HG03469 (cell line): ENCODE data around the gene CRELD2.

Experiments used
- ATAC-seq: cut with Tn5 transposase; IDR thresholded peaks from one replicate; pipeline ENCODE4 v1.9.1; 2021; ENCODE audit warnings: mild to moderate bottlenecking, moderate library complexity, moderate number of reproducible peaks; ENCODE audit not compliant: unreplicated experiment

The CRELD2 gene, protein sequence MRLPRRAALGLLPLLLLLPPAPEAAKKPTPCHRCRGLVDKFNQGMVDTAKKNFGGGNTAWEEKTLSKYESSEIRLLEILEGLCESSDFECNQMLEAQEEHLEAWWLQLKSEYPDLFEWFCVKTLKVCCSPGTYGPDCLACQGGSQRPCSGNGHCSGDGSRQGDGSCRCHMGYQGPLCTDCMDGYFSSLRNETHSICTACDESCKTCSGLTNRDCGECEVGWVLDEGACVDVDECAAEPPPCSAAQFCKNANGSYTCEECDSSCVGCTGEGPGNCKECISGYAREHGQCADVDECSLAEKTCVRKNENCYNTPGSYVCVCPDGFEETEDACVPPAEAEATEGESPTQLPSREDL

DNA sequence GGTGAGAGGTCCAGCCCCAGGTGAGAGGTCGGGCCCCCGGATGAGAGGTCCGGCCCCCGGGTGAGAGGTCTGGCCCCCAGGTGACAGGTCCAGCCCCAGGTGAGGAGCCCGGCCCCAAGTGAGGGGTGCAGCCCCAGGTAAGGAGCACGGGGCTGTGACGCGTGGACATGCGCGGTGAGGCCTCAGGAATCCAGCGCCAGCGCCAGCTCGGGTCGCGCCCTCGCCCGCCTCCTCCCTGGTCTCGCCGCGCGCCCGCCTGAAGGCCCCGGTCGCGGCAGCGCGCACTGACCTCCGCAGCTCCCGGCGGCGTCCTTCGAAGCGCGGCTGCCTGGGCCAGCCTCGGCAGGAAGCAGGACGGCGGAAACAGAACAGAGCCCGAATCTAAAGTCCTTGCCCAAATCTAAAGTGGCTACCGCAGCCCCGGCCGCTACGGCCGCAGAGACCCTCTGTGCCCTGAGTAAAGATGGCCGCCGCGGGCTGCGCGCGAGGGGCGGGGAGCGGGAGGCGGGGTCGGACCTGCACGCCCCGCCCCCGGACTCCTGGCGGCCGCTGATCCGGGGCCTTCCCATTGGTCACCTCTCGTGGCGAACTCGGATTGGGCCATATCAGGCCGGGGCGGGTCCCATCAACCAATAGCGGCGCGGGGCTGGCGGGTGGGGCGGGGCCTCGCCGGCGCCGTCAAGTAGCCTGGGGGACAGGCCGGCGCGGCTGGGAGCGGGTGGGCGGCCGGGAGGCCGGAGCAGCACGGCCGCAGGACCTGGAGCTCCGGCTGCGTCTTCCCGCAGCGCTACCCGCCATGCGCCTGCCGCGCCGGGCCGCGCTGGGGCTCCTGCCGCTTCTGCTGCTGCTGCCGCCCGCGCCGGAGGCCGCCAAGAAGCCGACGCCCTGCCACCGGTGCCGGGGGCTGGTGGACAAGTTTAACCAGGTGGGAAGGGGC is at the start of gene CRELD2, which contains the start of gene ALG12:
Gene CRELD2 (plus strand): TSS at position 661 of the 937 bp plus-strand sequence. CDS start 136 bp downstream, at position 797.
Gene ALG12 (minus strand): TSS at position 465 of the 937 bp plus-strand sequence. CDS start 4,673 bp downstream, outside the sequence.
- peak; percentile 70 for ATAC-seq

GRCh38 chr22:49869086-49869830 is 49.2 kb upstream of the CRELD2 start:
- no peak for ATAC-seq

GRCh38 chr22:49869845-49870712 is 48.4 kb upstream of the CRELD2 start:
- ATAC-seq: no peak

GRCh38 chr22:49871482-49871881 is 47.0 kb upstream of the CRELD2 start:
- ATAC-seq: no peak

DNA sequence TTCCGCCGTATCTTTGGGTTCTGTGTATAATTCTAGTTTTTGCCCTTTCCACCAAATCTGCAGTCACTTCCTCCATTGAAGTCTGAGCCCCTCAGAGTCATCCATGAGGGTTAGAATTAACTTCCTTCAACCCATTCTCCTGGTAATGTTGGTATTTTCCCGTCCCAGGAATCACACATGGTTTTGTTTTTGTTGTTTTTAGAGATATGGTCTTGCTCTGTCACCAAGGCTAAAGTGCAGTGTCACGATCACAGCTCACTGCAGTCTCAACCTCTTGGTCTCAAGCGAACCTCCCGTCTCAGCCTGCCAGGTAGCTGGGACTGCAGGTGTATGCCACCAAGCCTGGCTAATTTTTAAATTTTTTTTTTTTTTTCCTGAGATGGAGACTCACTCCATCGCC is 46.1 kb upstream of the CRELD2 start:
- ATAC-seq: no peak

- ATAC-seq: no peak
Measured at GRCh38 chr22:49873228-49873940, 45.0 kb upstream of the CRELD2 start.

DNA sequence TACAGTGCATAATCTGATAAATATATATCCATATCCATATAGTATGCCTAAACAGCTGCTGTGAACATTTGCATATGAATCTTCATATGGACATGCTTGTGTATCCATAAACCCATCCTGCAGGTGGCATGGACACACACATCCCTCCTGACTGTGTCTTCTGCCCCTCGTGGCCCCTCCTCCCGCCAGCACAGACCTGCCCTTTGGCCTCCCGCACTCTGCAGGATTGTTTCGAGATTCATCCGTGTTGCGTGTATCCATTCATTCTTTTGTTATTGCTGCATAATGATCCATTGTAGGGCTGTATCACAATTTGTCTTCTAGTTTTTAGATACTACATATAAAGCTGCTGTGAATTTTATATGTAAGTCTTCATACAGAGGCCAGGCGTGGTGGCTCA is 40.8 kb upstream of the CRELD2 start:
- ATAC-seq: no peak

GRCh38 chr22:49878206-49878605 is 40.2 kb upstream of the CRELD2 start:
- no peak for ATAC-seq

- ATAC-seq: no peak
Measured at GRCh38 chr22:49879871-49880270, 38.6 kb upstream of the CRELD2 start.

DNA sequence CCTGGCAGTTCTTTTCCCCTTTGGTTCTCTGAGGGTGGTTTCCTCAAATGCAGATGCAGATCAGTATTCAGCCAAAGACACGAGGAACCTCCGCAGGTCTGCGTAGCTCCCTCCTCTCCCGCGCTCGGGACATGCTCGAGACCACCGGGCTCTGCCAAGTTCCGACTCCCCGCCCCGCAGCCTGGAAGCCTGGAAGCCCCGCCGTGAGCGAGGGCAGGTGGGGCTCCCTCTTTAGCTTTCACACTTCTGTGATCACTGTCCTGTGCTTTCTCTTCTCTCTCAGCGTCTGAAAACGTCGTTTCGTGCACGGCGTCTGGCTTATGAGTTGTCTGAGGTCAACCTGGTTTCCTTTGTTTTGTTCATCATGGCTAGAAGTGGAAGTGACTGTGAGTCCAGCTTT is 38.2 kb upstream of the CRELD2 start:
- ATAC-seq: no peak

DNA sequence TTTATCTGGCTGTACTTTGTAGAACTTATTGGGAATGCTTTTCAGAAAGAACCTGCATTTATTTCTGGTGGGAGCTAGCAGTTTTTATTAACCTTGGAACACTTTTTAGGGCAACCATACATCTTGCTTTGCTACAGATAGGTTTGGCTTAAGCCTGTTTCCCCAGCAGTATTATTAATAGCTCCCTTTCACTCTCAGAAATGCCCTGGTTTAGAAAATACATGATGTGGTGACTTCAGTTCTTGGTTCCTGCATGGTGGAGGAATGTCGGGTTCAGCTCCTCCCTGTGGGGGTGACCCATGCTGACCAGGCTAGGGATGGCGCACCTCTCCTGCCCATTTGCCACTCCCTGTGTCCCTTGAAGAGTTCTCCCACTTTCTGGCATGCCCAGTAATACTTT is 36.6 kb upstream of the CRELD2 start:
- ATAC-seq: no peak

DNA sequence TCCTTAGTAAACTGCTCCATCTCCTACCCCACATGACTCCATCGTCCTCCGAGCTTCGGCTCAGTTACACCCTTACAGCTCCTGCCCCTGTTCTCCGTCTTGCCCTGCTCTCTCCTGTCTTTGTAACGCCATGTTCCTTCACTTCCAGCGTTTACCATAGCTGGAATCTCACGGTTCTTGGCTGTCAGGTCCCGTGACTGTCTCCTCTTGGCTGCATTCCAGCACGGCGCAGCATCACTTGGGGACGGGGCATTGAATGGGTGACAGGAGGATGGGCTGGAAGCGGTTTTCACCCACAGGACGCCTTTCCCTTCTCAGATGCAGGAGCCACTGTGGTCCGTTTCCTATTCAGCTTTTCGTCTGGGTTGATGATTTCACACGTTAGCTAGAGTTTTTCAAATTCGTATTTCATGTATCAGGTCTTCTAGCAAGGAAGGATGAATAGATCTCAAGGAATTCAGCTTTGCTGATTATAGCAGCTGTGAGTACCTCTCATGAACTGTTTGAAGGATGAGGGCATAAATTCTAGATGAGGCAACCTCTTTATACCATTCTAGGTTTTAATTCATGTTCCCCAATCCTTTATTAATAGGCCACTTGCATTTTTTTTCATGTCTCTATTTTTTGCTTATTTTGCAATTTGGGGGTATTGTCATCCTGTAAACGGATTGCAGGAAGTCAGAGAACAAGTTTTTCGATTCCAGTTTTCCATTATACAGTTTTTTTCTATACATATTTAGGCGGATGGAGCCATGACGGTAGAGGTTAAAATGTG is 35.7 kb upstream of the CRELD2 start:
- ATAC-seq: no peak

GRCh38 chr22:49883294-49883640 is 35.2 kb upstream of the CRELD2 start:
- ATAC-seq: no peak

- ATAC-seq: no peak
Measured at GRCh38 chr22:49884075-49884474, 34.4 kb upstream of the CRELD2 start.

DNA sequence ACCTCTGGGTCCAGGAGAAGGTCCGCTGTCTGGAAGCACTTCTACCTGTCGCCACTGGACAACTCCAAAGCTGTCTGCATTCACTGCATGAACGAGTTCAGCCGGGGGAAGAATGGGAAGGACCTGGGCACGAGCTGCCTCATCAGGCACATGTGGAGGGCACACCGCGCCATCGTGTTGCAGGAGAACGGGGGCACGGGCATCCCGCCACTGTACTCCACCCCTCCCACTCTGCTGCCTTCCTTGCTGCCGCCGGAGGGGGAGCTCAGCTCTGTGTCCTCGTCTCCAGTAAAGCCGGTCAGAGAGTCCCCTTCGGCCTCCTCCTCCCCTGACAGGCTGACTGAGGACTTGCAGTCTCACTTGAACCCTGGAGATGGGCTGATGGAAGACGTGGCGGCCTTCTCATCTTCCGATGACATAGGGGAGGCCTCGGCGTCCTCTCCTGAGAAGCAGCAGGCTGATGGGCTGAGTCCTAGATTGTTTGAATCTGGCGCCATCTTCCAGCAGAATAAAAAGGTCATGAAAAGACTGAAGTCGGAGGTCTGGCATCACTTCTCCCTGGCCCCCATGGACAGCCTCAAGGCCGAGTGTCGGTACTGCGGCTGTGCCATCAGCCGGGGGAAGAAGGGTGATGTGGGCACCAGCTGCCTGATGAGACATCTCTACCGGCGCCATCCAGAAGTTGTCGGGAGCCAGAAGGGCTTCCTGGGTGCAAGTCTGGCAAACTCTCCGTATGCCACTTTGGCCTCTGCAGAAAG is 33.8 kb upstream of the CRELD2 start:
- ATAC-seq: no peak

DNA sequence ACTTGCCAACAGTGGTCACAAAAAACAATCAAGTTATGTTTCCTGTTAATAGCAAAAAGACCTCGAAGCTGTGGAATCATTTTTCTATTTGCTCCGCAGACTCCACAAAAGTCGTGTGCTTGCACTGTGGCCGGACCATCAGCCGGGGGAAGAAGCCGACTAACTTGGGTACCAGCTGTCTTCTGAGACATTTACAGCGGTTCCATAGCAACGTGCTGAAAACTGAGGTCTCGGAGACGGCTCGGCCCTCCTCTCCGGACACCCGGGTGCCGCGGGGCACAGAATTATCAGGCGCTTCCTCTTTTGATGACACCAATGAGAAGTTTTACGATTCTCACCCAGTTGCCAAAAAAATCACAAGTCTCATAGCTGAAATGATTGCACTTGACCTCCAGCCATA is 33.2 kb upstream of the CRELD2 start:
- no peak for ATAC-seq

DNA sequence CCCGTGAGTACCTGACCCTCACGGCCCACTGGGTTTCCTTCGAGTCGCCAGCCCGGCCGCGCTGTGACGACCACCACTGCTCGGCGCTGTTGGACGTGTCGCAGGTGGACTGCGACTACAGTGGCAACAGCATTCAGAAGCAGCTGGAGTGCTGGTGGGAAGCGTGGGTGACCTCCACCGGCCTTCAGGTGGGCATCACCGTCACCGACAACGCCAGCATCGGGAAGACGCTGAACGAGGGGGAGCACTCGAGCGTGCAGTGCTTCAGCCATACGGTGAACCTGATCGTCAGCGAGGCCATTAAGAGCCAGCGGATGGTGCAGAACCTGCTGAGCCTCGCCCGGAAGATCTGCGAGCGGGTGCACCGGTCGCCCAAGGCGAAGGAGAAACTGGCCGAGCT is 32.6 kb upstream of the CRELD2 start:
- ATAC-seq: no peak
